ENCODE results near the gene ZNF101. TPM values are rescaled to one million over a fixed set of nuclear protein-coding genes. Genes with fewer than 3 reads are reported as not detected.

The ZNF101 gene
- total and polyA plus RNA-seq, 10 donors, result 29.6 to 58.3 (median 42.0) TPM

DNA sequence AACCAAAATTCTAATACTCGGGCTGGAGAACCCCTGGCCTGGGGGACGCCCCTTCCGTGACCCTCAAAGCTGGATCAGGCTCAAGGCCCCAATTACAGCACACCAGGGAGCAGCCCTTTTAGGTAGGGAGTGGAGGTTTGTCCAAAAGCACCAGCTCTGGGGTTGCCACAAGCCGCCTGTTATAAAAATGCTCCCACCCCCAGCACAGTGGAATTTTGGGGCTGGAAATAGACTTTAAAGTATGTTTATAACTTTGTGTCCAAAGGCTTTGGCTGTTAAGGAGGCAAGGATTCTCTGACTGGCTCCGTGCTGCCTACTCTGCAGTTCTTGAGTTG, 24.6 kb upstream of the ZNF101 start:
- peak overlapping the region; percentile 89 to 100 (median 95) for H3K27ac ChIP-seq

DNA sequence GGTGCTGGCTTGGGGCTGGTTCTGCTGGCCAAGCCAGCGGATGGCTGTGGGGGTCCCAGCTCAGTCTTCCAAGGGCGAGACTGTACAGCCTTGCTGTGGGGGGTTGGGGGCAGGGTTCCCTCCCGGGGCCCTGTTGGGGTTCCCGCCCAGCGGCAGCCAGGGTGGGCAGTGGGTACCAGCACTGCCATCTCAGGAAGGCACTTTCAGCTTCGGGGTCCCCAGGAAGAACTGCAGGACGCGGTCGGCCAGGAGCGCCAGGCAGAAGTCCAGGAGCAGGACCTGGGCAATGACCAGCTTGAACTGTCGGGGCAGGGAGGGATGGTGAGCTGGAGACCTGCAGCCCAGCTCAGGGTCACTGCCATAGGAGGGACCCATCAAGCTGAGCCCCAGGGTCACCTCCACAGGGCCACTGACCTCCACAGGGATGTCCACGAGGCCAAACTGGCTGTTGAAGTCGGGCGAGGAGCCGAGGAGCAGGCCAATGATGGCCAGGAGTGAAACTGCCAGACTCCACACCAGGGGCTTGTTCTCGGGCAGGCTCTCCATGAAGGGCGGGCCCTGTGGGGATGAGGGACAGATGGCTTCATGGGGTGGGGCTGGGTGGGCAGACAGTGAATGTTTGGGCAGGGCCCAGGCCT, 23.3 kb upstream of the ZNF101 start:
- no peak for TF ChIP-seq POLR2AphosphoS5 (IDR thresholded peaks at IDR 0.05)
- TF ChIP-seq CTCF (IDR thresholded peaks at IDR 0.05 in 8 of 11, conservative IDR thresholded peaks at IDR 0.05 in 3 of 11), result no peak
- TF ChIP-seq POLR2A (IDR thresholded peaks at IDR 0.05), result no peak
- Histone ChIP-seq H3K4me1 (peaks cover 5 to 41% (median 25%) of the 10 kb centered on the region in 6 donors), H3K4me3 (no peak overlapping the region), H3K27ac (peak overlapping the region in 1 of 8 donors; percentile 3), H3K36me3 (peaks cover 5 to 82% (median 67%) of the 10 kb centered on the region in 6 donors), H3K9me3 (no peaks in the 10 kb centered on the region), H3K27me3 (replicated peaks in 1 of 7) (no peaks in the 10 kb centered on the region)
- DNase-seq, result no peak
- intact Hi-C loops (cut with DNase I; ENCODE audit: low total_unique reads), result no loop called here
- 77 to 98% (median 94%) methylated on average over 5 to 17 of the region's 17 CpGs for WGBS, 5 donors

More for the DNA sequence above, 24.6 kb upstream of the ZNF101 start:
- Histone ChIP-seq H3K27me3 (replicated peaks in 1 of 7) (no peaks in the 10 kb centered on the region), H3K9me3 (no peaks in the 10 kb centered on the region), H3K4me3 (peak overlapping the region in 6 of 8 donors; percentile 71 to 95 (median 82)), H3K4me1 (peaks cover 5 to 54% (median 31%) of the 10 kb centered on the region in 6 donors), H3K36me3 (peaks cover 5 to 82% (median 67%) of the 10 kb centered on the region in 6 donors)
- no peak for DNase-seq
- TF ChIP-seq POLR2AphosphoS5 (IDR thresholded peaks at IDR 0.05), result no peak
- peak in 4 of 11 experiments; percentile 19 to 32 (median 23) for TF ChIP-seq CTCF (IDR thresholded peaks at IDR 0.05 in 8 of 11, conservative IDR thresholded peaks at IDR 0.05 in 3 of 11)
- intact Hi-C loops (cut with DNase I; ENCODE audit: low total_unique reads), result loop anchor here (5.0 kb wide), 1 partner anchor 112 kb away; no protein-coding TSS in a partner anchor
- WGBS, 5 donors, result 28 to 44% (median 36%) methylated on average over 3 to 5 of the region's 5 CpGs

GRCh38 chr19:19647037-19647835, 21.4 kb upstream of the ZNF101 start:
- intact Hi-C loops (cut with DNase I; ENCODE audit: low total_unique reads), result no loop called here

More at GRCh38 chr19:19647037-19647835, 21.4 kb upstream of the ZNF101 start:
- Histone ChIP-seq H3K27ac (no peak overlapping the region), H3K36me3 (peaks cover 5 to 82% (median 79%) of the 10 kb centered on the region in 6 donors), H3K27me3 (replicated peaks in 1 of 7) (no peaks in the 10 kb centered on the region), H3K4me3 (no peak overlapping the region), H3K9me3 (no peaks in the 10 kb centered on the region), H3K4me1 (peaks cover 1 to 22% (median 11%) of the 10 kb centered on the region in 6 donors)
- TF ChIP-seq POLR2A (IDR thresholded peaks at IDR 0.05) (no peak), CTCF (IDR thresholded peaks at IDR 0.05 in 8 of 11, conservative IDR thresholded peaks at IDR 0.05 in 3 of 11) (no peak), POLR2AphosphoS5 (IDR thresholded peaks at IDR 0.05) (peak in 2 of 3 donors; percentile 2 to 43)
- DNase-seq, result no peak
- WGBS, 5 donors, result 90 to 97% (median 94%) methylated on average over 20 to 29 of the region's 29 CpGs
